Right kidney (tissue), 1 donor: ENCODE data around the gene RNF26.
A peak's percentile ranks its signal among the peaks of the same experiment; 100 is the strongest.

ENCODE experiments used
- DNase-seq: peaks from one replicate; pipeline ENCODE4 v3.0.0-alpha.2; 2016

The RNF26 gene

GRCh38 chr11:119370486-119371046 is 36.2 kb downstream of the RNF26 start:
- DNase-seq: peak; percentile 33

DNA sequence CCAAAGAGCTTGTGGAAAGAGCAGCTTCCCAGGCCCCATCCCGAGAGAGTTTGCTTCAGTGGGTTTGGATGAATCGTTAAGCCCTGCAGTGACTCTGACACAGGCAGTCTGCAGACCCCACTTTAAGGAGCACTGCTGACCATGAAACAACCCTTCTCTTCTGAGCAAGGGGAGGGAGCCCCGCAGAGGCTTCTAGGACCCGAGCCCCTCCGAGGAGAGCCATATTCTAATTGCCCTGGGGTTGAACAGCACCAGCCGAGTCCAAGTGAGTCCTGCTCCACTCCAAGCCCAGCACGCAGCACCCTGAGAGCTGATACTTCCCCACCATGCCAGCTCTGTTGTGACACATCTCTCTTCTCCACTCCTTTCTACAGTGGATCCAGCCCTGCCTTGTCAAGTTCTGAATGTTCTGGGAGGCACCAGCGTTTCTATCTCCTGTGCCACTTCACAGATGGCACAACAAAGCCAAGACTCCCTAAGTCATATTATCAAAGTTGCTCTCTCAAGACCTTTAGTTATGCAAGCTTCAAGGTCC is 36.8 kb downstream of the RNF26 start:
- peak; percentile 41 for DNase-seq

- no peak for DNase-seq
These were observed 37.5 kb downstream of the RNF26 start for GRCh38 chr11:119371778-119372182.

DNA sequence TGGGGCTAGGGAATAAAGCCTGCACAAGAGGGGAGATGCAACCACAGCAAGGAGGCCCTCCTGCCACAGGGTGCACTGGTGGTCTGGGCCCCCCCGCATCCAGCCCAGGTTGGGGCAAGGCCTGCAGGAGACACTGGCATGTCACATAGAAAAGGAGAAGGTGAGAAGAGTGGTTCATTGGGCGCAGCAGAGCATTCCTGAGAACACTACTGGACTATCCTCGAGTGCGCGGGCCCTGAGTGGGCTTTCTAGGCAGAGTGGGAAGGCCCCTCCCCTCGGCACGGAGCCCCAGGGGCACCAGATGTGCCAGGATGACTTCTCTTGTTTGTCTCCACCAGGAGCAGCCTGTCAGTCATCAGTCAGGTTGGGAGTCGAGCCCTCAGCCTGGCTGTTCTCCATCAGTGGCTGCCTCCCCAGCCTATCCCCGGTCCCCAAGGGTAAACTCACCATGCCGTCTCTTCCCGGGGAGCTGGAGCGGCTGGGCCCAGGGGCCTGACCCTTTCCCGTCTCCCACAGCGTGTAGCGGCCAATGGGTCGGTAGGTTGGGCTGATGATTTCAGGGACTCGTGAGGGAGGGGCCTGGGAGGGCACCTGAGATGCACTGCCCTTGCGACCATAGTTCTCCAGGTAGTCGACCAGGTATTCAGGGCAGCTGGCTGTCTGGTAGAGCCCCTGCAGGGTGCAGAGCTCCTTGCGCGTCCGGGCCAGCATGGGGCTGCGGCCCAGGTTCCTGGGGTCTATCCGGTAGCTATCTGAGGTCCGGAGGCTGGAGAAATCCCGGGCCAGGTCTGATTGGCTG is 38.1 kb downstream of the RNF26 start:
- DNase-seq: no peak

DNA sequence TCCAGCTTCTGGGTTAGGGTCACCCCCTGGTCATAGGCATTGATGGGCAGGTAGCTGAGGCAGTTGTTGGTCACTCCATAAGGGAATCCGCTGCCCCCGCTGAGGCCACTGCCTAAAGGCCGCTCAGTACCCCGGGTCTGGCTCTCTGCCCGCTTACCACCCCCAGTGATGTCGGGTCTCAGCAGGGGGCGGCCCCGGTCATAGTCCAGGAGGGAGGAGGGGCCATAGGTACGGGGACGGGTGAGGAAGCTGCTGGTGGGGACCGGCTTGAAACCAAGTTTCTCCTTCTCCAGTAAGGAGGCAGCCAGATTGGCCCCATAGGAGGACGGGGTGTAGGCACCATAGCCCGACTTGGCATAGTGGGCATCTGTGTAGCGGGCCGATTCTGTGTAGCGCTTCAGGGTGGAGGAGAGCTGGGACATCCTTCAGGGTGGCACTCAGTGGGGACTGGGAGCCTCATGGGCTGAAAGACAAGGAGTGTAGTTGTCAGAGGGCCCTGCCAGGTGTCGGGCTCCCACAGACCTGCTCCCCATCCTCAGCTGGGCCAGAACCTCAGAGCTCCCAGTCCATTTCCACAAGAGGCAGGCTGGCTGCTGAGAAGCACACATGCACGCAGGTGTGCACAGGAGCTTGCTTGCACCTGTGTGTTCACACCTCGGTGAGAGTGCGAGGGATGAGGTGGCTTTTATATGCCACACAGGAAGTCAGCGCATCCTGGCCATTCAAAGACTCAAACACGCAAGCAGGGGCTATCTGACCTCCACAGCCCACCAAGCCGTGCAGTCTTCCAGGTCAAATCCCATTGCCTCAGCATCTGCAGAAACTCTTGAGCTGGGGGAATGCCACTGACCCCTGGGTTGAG is 39.0 kb downstream of the RNF26 start:
- DNase-seq: no peak

GRCh38 chr11:119373921-119374631 is 39.7 kb downstream of the RNF26 start:
- peak; percentile 63 for DNase-seq

GRCh38 chr11:119374632-119375336 is 40.5 kb downstream of the RNF26 start:
- no peak for DNase-seq

DNA sequence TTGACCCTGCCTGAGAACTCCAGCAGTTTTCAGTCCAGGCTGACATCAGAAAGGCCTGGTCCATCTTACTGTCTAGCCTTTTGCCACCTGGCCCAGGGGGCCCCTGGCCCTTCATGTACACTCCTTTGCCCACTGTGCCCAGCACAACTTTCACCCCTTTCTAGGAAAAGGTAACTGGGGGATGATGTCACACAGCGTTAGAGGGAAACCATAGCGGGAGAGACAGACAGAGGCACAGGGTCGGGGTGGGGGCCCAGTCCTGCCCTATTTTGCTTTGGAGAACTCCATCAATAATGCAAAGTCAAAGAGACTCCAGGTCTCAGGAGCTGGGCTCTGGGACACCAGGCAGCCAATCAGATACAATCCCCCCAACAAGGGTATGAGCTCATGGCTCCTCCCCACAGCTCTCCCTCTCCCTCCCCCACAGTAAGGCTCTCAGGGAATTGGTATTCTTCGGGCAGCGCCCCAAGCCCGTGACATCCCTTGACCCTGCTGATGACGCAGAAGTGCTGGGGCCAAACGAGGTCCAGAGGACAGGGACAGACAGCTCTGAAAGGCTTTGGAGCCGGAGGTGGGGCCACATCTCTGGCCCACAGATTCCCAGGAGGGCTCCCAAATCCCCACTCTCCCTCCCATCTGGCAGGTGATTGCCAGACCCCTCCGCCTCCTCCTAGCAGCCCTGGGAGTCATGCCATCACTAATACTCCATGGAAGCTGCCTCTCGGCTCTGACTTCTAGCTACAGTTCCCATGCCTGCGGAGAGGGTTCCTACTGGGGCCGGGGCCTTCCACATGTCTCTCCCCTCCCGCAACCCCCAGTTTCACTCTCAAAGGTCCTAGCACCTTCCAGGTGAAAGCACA is 41.2 kb downstream of the RNF26 start:
- no peak for DNase-seq

DNA sequence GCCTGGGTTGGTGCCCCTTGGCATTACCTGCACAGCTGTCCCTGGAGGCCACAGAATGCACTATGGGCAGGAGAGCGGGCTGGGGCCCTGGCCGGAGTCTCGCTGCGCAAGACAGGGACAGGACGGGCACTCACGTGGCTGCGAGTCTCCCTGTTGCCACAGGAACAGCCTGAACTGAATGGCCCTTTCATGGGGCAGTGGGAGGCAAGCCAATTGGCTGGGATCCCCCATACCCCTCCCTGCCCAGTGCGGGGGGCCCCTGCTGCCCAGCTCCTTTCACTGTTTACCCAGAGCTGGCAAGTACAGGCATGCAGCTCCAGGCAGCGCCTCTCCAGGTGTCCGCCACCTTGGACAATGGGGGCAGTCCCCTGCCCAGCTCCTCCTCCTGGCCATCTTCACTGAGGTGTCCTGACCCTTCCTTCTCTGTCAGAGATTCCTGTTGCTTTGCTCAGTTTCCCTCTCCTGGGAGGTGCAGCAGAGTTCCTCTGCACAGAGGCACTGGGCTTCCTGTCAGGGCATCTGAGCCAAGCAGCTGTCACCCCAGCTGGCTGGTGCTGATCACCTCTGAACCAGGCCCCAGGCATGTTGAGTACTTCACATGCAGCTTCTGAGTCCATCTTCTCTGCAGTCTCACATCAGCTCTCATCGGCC is 42.0 kb downstream of the RNF26 start:
- no peak for DNase-seq

- no peak for DNase-seq
These were observed 43.0 kb downstream of the RNF26 start for GRCh38 chr11:119377112-119377901.

DNA sequence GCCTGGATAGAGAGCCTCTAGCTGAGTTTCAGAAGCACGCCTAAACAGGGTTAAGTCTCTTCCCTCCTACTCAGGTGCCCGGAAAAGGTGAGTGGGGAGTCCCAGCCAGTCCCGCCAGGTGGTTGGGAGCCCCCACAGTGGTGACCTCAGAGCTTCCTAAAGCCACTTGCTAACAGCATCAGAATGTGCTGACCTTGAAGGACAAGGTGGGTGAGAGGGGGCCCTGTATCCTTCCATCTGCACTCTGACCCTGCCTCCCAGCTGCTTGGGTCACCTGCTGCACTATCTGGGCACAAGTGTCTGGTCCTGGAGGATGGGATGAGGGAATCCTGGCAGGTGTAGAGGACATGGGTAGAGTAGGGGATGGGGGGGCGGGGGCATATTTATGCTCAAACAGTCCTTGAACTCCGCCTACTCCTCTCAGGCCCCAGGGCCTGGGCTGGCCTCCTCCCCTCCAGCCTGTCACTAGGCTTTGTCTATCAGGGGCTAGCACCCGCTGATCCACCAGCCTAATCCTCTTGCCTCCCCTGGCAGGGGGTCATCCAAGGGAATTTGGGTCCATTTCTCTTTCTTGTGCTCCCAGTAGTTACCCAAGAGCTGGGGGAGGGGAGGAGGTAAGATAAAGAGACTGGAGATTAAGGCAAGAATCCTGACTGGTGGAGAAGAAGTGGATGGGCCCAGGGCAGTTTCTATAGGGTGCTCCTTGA is 43.8 kb downstream of the RNF26 start:
- DNase-seq: no peak

- DNase-seq: no peak
These were observed 44.6 kb downstream of the RNF26 start for GRCh38 chr11:119378851-119379465.

DNA sequence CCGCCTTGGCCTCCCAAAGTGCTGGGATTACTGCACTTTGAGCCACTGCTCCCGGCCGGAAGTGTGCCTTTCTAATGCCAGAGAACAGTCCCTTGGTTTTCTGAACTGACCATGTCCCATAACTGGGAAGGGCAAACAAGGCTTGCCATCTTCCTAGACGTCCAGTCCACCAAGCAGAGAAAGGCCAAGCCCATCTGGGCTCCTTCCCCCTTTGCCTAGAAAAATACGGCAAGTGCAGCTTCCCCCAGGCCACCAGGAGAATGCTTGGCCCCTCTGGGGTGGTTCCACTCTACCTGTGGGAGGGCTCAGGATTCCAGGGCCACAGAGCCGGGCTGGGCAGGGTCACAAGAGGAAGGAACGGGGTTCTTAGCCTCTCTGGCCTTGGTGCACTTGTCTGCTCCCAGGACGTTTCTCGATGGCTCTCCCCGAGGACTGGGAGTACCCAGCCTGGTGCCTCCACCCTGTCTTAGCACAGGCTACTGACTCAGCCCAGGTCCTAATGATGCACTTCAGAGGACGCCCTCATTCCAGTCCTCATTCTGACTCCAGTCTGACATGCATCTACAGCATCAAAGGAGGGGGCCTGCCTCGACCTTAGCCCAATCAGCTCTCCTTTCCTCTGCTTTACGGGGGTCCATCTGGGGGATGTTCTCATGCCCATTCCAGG is 46.0 kb downstream of the RNF26 start:
- DNase-seq: no peak

GRCh38 chr11:119380827-119381180 is 46.5 kb downstream of the RNF26 start:
- DNase-seq: no peak

DNA sequence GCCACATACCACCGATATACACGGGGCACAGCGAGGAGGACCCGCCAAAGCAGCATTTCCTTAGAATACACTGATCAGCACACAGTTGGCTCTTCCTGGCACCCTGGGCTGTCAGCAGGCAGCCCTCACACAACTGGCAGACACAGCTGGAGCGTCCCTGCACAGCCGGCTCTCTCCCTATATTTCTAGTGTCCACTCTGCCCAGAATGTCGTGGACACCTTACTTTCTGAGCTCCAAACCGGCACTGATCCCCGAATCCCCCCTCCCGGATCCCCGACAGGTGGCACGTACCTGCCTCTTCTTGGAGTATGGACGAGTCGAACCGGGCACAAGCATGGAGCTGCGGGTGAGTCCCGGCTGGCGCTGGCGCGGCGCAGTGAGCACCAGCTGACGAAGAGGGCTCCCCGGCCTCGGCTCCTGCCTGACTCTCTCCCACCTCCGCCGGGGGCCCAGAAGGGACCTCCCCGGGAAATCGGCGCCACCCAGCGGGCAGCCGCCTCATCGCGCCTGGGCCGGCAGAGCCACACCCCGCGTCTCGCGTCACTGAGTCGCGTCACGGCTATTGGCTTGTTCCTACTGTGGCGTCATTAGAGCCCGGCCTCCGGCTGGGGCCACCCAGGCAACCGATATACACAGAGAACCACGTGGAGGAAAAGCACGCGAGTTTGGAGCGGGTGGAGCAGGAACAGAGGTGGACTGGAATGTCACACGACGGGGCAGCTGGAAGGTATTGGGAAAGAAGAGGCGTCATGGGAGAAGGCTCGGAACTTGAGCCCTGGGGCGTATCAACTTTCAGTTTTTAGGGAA is 47.1 kb downstream of the RNF26 start, which contains the start of gene USP2:
Gene USP2, minus strand, starts transcription at position 510 of the 808 bp plus-strand sequence. CDS start 8,210 bp downstream, outside the sequence.
- DNase-seq: peak; percentile 96

DNA sequence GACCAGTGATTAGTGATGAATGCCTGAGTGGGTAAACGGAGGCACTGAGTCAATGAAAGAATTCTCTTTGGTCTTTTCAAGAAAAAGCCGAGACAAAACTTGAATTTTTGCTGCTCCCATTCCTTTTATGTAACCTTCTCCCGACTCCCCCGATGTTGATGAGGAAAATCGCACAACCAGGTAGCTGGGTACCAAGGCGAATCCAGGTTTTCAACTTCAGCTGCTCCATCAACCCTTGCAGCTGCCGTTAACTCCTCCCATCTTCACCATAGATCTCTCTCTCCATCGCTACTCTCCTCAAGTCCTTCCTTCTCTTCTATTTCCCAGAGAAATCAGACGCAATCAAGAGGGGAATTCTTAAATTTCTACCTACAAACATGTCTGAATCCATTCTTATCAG is 47.8 kb downstream of the RNF26 start:
- DNase-seq: no peak
